BLaER1 treated with 17β-estradiol and CSF1 and Interleukin-3, amounts not matched to agents 10 nM and 100 nM (cell line): Measurements from ENCODE around the gene IFT22.
A peak's percentile ranks its signal among the peaks of the same experiment; 100 is the strongest.
"Not testable (repeated sequence)": the region's sequence is repeated elsewhere in the genome, so short reads cannot be mapped to it uniquely, and the experiment has no call there.

ENCODE experiments used
- H3K27ac ChIP-seq, 11 experiments: shearing (Covaris generic); formaldehyde crosslinking; 2 replicates each; pipeline ENCODE4 v1.8.1; 2022
- H3K27me3 ChIP-seq, 11 experiments: shearing (Covaris generic); formaldehyde crosslinking; 2 replicates each; pipeline ENCODE4 v1.8.1; 2022
- H3K36me3 ChIP-seq, 11 experiments: shearing (Covaris generic); formaldehyde crosslinking; 2 replicates each; pipeline ENCODE4 v1.8.1; 2022
- H3K4me1 ChIP-seq, 10 experiments: shearing (Covaris generic); formaldehyde crosslinking; 2 replicates each; pipeline ENCODE4 v1.8.1; 2022
- H3K4me2 ChIP-seq, 11 experiments: shearing (Covaris generic); formaldehyde crosslinking; 2 replicates each; pipeline ENCODE4 v1.8.1; 2022
- H3K4me3 ChIP-seq, 10 experiments: shearing (Covaris generic); formaldehyde crosslinking; 2 replicates each; pipeline ENCODE4 v1.8.1; 2022
- H3K9ac ChIP-seq, 11 experiments: shearing (Covaris generic); formaldehyde crosslinking; 2 replicates each; pipeline ENCODE4 v1.8.1; 2022
- H3K9me3 ChIP-seq, 11 experiments: shearing (Covaris generic); formaldehyde crosslinking; replicated peaks in 1 of 11; 2 replicates each; pipeline ENCODE4 v1.8.1; 2022
- H4K20me1 ChIP-seq, 11 experiments: shearing (Covaris generic); formaldehyde crosslinking; 2 replicates each; pipeline ENCODE4 v1.8.1; 2022
- Cebpa-rat ChIP-seq, 11 experiments: shearing (Covaris generic); IDR thresholded peaks; 2 replicates each; pipeline ENCODE4 v1.8.1; 2022

IFT22 gene

GRCh38 chr7:101300465-101301376 is 20.9 kb downstream of the IFT22 start:
- peaks cover 0 to 12% (median 0%) of the 10 kb centered on the region in 11 experiments; a peak in 2 of 22 replicates for H3K36me3 ChIP-seq
- peaks cover 13 to 24% (median 21%) of the 10 kb centered on the region in 10 experiments; a peak in 18 of 20 replicates for H3K4me1 ChIP-seq
- peaks cover 0 to 35% (median 0%) of the 10 kb centered on the region in 11 experiments; a peak in 10 of 22 replicates for H3K27me3 ChIP-seq
- no peak for TF ChIP-seq Cebpa-rat (IDR thresholded peaks at IDR 0.05)
- peak overlapping the region; percentile 42 to 67 (median 56); a peak in 19 of 20 replicates for H3K4me3 ChIP-seq
- H3K27ac ChIP-seq = peak overlapping the region in 6 of 11 experiments; percentile 31 to 73 (median 68); a peak in 9 of 22 replicates
- peak overlapping the region in 9 of 11 experiments; percentile 31 to 75 (median 59); a peak in 17 of 22 replicates for H3K9ac ChIP-seq
- H3K9me3 ChIP-seq = peaks cover 40 to 54% (median 48%) of the 10 kb centered on the region in 11 experiments
- H3K4me2 ChIP-seq = peak overlapping the region; percentile 83 to 98 (median 95)
- H4K20me1 ChIP-seq = no peaks in the 10 kb centered on the region

GRCh38 chr7:101299511-101300464 is 21.8 kb downstream of the IFT22 start:
- Histone ChIP-seq H3K4me2 (peak overlapping the region; percentile 83 to 98 (median 95)), H3K36me3 (peaks cover 0 to 12% (median 0%) of the 10 kb centered on the region in 11 experiments; a peak in 2 of 22 replicates), H3K4me1 (peaks cover 13 to 24% (median 21%) of the 10 kb centered on the region in 10 experiments; a peak in 18 of 20 replicates), H3K27ac (peak overlapping the region in 7 of 11 experiments; percentile 31 to 73 (median 68); a peak in 11 of 22 replicates), H3K4me3 (peak overlapping the region; percentile 42 to 67 (median 56)), H3K9ac (peak overlapping the region; percentile 31 to 75 (median 59); a peak in 21 of 22 replicates), H3K9me3 (peaks cover 40 to 45% (median 42%) of the 10 kb centered on the region in 11 experiments), H4K20me1 (no peaks in the 10 kb centered on the region), H3K27me3 (peaks cover 0 to 35% (median 0%) of the 10 kb centered on the region in 11 experiments; a peak in 10 of 22 replicates)
- TF ChIP-seq Cebpa-rat (IDR thresholded peaks at IDR 0.05) = no peak

GRCh38 chr7:101294832-101295121 is 26.8 kb downstream of the IFT22 start:
- Histone ChIP-seq H3K4me2 (no peak overlapping the region), H3K4me1 (peaks cover 6 to 29% (median 20%) of the 10 kb centered on the region in 10 experiments; a peak in 19 of 20 replicates), H3K27me3 (peaks cover 0 to 19% (median 0%) of the 10 kb centered on the region in 11 experiments; a peak in 10 of 22 replicates), H3K4me3 (no peak overlapping the region), H3K9me3 (no peaks in the 10 kb centered on the region), H3K27ac (no peak overlapping the region), H3K9ac (no peak overlapping the region), H4K20me1 (no peaks in the 10 kb centered on the region), H3K36me3 (no peaks in the 10 kb centered on the region)
- no peak for TF ChIP-seq Cebpa-rat (IDR thresholded peaks at IDR 0.05)

GRCh38 chr7:101294039-101294831 is 27.4 kb downstream of the IFT22 start:
- H3K4me1 ChIP-seq = peaks cover under 1 to 29% (median 18%) of the 10 kb centered on the region in 10 experiments; a peak in 18 of 20 replicates
- TF ChIP-seq Cebpa-rat (IDR thresholded peaks at IDR 0.05) = no peak
- no peak overlapping the region for H3K4me3 ChIP-seq
- no peak overlapping the region for H3K27ac ChIP-seq
- no peaks in the 10 kb centered on the region for H3K36me3 ChIP-seq
- H3K27me3 ChIP-seq = peaks cover 0 to 14% (median 0%) of the 10 kb centered on the region in 11 experiments; a peak in 8 of 22 replicates
- no peak overlapping the region for H3K9ac ChIP-seq
- 0 out of 22 replicates have a peak overlapping the region, but pooled peaks of 1 of the 11 experiments have one; percentile 26 for H3K4me2 ChIP-seq
- no peaks in the 10 kb centered on the region for H3K9me3 ChIP-seq
- H4K20me1 ChIP-seq = no peaks in the 10 kb centered on the region

- H3K4me3 ChIP-seq, H4K20me1 ChIP-seq, H3K36me3 ChIP-seq, H3K27me3 ChIP-seq, H3K9me3 ChIP-seq, H3K27ac ChIP-seq, H3K9ac ChIP-seq: not testable (repeated sequence)
- peak overlapping the region in 3 of 11 experiments; percentile 18 to 37 (median 26); a peak in 3 of 22 replicates for H3K4me2 ChIP-seq
- peaks cover 0 to 27% (median 19%) of the 10 kb centered on the region in 10 experiments; a peak in 17 of 20 replicates for H3K4me1 ChIP-seq
These were observed 28.3 kb downstream of the IFT22 start for GRCh38 chr7:101293069-101294021.

GRCh38 chr7:101292566-101292965 is 29.0 kb downstream of the IFT22 start:
- not testable (repeated sequence) for H3K4me3 ChIP-seq, H4K20me1 ChIP-seq, H3K27ac ChIP-seq, H3K27me3 ChIP-seq, H3K9ac ChIP-seq, H3K36me3 ChIP-seq, H3K9me3 ChIP-seq
- H3K4me1 ChIP-seq = peaks cover under 1 to 29% (median 21%) of the 10 kb centered on the region in 10 experiments
- peak overlapping the region in 1 of 11 experiments; percentile 29; a peak in 1 of 22 replicates for H3K4me2 ChIP-seq

GRCh38 chr7:101290186-101291037 is 31.2 kb downstream of the IFT22 start:
- not testable (repeated sequence) for H4K20me1 ChIP-seq, H3K27ac ChIP-seq, H3K4me3 ChIP-seq, H3K36me3 ChIP-seq, H3K27me3 ChIP-seq, H3K9me3 ChIP-seq
- peaks cover 12 to 46% (median 36%) of the 10 kb centered on the region in 10 experiments for H3K4me1 ChIP-seq
- peak overlapping the region; percentile 3 to 58 (median 41); a peak in 13 of 22 replicates for H3K4me2 ChIP-seq
- peak overlapping the region in 1 of 11 experiments; percentile 9; a peak in 1 of 22 replicates for H3K9ac ChIP-seq

GRCh38 chr7:101289687-101290086 is 31.9 kb downstream of the IFT22 start:
- H4K20me1 ChIP-seq, H3K9ac ChIP-seq, H3K4me3 ChIP-seq, H3K27ac ChIP-seq, H3K9me3 ChIP-seq, H3K36me3 ChIP-seq, H3K27me3 ChIP-seq: not testable (repeated sequence)
- H3K4me2 ChIP-seq = peak overlapping the region in 8 of 11 experiments; percentile 16 to 58 (median 44); a peak in 13 of 22 replicates
- H3K4me1 ChIP-seq = peaks cover 12 to 46% (median 36%) of the 10 kb centered on the region in 10 experiments
